Panc1 (cell line): Measurements from ENCODE around the gene SLC17A6.

ENCODE experiments used
- CTCF ChIP-seq: fragments of 450-650 bp; IDR thresholded peaks from 2 replicates; pipeline ENCODE4 v1.5.1; 2017; ENCODE audit warnings: mild to moderate bottlenecking
- POLR2AphosphoS5 ChIP-seq: IDR thresholded peaks from 2 replicates; pipeline ENCODE4 v1.6.1; 2012; ENCODE audit warnings: mild to moderate bottlenecking, low read depth, low read length, moderate library complexity
- REST ChIP-seq, 2 experiments: IDR thresholded peaks; 2 replicates each; pipeline ENCODE4 v1.6.1; 2011 to 2012; ENCODE audit warnings: low read depth in 2 of 2, control low read depth in 1 of 2, low read length in 1 of 2, mild to moderate bottlenecking in 1 of 2, moderate library complexity in 1 of 2; ENCODE audit not compliant: insufficient read depth in 1 of 2
- SIN3A ChIP-seq: IDR thresholded peaks from 2 replicates; pipeline ENCODE4 v1.6.1; 2012; ENCODE audit warnings: low read depth, mild to moderate bottlenecking, low read length, moderate library complexity, borderline replicate concordance; ENCODE audit not compliant: insufficient read depth
- TCF7L2 ChIP-seq: IDR thresholded peaks from 2 replicates; pipeline ENCODE4 v1.6.1; 2011; ENCODE audit warnings: mild to moderate bottlenecking, low read depth, low read length, inconsistent platforms

GRCh38 chr11:22359295-22359694, 21.1 kb downstream of the SLC17A6 start:
- TF ChIP-seq CTCF (no peak), POLR2AphosphoS5 (no peak), REST (IDR thresholded peaks at IDR 0.05; ENCODE audit: insufficient read depth in 1 of 2, low read depth in 2 of 2, low read length in 1 of 2) (no peak), SIN3A (no peak), TCF7L2 (no peak)
